Pancreas (tissue), 10 donors: ENCODE measurements around the gene ZNF23. TPM values are rescaled to one million over a fixed set of nuclear protein-coding genes. Genes with fewer than 3 reads are reported as not detected.

Experiments used
- ATAC-seq, 4 donors: fragments of 200-7000 bp; cut with Tn5 transposase; one replicate each; pipeline versions ENCODE4 v1.8.0 to v1.9.1; 2020; ENCODE audit warnings: mild to moderate bottlenecking in 4 of 4, moderate library complexity in 4 of 4
- DNase-seq, 6 donors: peaks; one replicate each; pipeline ENCODE4 v3.0.0-alpha.2; 2020
- FAIRE-seq: peaks from 2 replicates; lab custom pipeline; 2012; peaks lifted over from hg19 to GRCh38; lab: Jason Lieb, UNC
- H3K27ac ChIP-seq, 4 donors: fragments of 200-600 bp; sonication (generic); 1 replicate in 3 of 4; 2 replicates in 1 of 4; pipeline versions ENCODE4 v1.5.0 to v1.8.0; 2020
- H3K27me3 ChIP-seq, 4 donors: fragments of 200-600 bp; one replicate each; pipeline ENCODE4 v1.8.0; 2021
- H3K36me3 ChIP-seq, 3 donors: fragments of 200-600 bp; sonication (generic) in 1 of 3; one replicate each; pipeline versions ENCODE4 v1.5.0 to v1.8.0; 2020 to 2021
- H3K4me1 ChIP-seq, 3 donors: fragments of 200-600 bp; one replicate each; pipeline ENCODE4 v1.8.0; 2021
- H3K4me3 ChIP-seq, 4 donors: fragments of 200-600 bp; sonication (generic) in 2 of 4; one replicate each; pipeline versions ENCODE4 v1.5.0 to v1.8.0; 2020 to 2021
- H3K9me3 ChIP-seq, 4 donors: fragments of 200-600 bp; one replicate each; pipeline ENCODE4 v1.8.0; 2021
- CTCF ChIP-seq, 4 donors: fragments of 200-600 bp; sonication (generic) in 3 of 4; IDR thresholded peaks; one replicate each; pipeline versions ENCODE4 v1.5.0 to v1.8.0; 2021; ENCODE audit warnings: antibody characterized with exemption in 4 of 4
- WGBS, 2 donors: extraction: QIAGEN DNeasy Blood & Tissue Kit; methylation state at CpG; one replicate each; pipeline ENCODE4 v1.1.7; 2013; 5-methylcytosine and 5-hydroxymethylcytosine counted together
- intact Hi-C, 3 donors: fragments of 100-400 bp; cut with DNase I; formaldehyde crosslinking; loops; one replicate each; pipeline versions ENCODE4 v1.11.1 to v1.14.2; 2022
- polyA plus RNA-seq, 2 donors: library from polyadenylated mRNA; stranded (reverse); fragments of 200-250 nt; gene quantifications; one replicate each; pipeline ENCODE4 v1.2.3, GENCODE V29; 2013
- total RNA-seq, 6 donors: library from RNA; stranded (reverse); fragmentation: NEBNext Ultra II Directional in 4 of 6; extraction: Animal tissue kit (Norgen Biotek cat#: 25700) in 4 of 6; gene quantifications; one replicate each; pipeline versions ENCODE4 v1.2.1 to v1.2.4, GENCODE V29; 2021 to 2023
- donor health status: healthy with polysubstance abuse.
- donor health status: DM: no; HTN: no; CAD: no; lungs with moderate emphysema.
- donor health status: DM: no; HTN: no; CAD: no.
- donor health status: control.
- donor health status: control.
- donor health status: Bipolar disorder and iron deficiency.
- donor health status: DM: yes; HTN: yes; CAD: no.
- donor health status: DM: no; HTN: no; CAD: no.
- donor health status: DM: no; HTN: no; CAD: no.
- donor health status: DM: yes; HTN: yes; CAD: no.

Gene ZNF23
- total and polyA plus RNA-seq, 8 donors: 2.6 to 14.5 (median 4.2) TPM

- Histone ChIP-seq H3K4me3 (no peak overlapping the region), H3K27me3 (no peaks in the 10 kb centered on the region), H3K36me3 (peaks cover 0 to 16% (median 8%) of the 10 kb centered on the region in 3 donors), H3K27ac (no peak overlapping the region), H3K4me1 (no peaks in the 10 kb centered on the region), H3K9me3 (no peaks in the 10 kb centered on the region)
- no peak for DNase-seq
- no peak for FAIRE-seq
- intact Hi-C loops: no loop called here
- TF ChIP-seq CTCF (IDR thresholded peaks at IDR 0.05): no peak
- WGBS, 2 donors: 91 to 95% methylated on average over 5 of the region's 5 CpGs
- ATAC-seq: no peak
Observed at GRCh38 chr16:71473891-71474290, 11.8 kb upstream of the ZNF23 start.

GRCh38 chr16:71472931-71473330 lies 10.9 kb upstream of the ZNF23 start:
- DNase-seq (no peak), FAIRE-seq (no peak), ATAC-seq (no peak)
- WGBS, 2 donors: 91 to 94% methylated on average over 2 of the region's 2 CpGs
- H3K4me1 ChIP-seq: no peaks in the 10 kb centered on the region
- H3K27me3 ChIP-seq: no peaks in the 10 kb centered on the region
- H3K36me3 ChIP-seq: peaks cover 0 to 10% (median 8%) of the 10 kb centered on the region in 3 donors
- H3K4me3 ChIP-seq: no peak overlapping the region
- no peak for TF ChIP-seq CTCF (IDR thresholded peaks at IDR 0.05)
- no peak overlapping the region for H3K27ac ChIP-seq
- no peaks in the 10 kb centered on the region for H3K9me3 ChIP-seq
- intact Hi-C loops: no loop called here

- ATAC-seq: no peak
- Histone ChIP-seq H3K27ac (no peak overlapping the region), H3K36me3 (peaks cover 0 to 7% (median 6%) of the 10 kb centered on the region in 3 donors), H3K4me3 (no peak overlapping the region), H3K9me3 (no peaks in the 10 kb centered on the region), H3K27me3 (no peaks in the 10 kb centered on the region), H3K4me1 (no peaks in the 10 kb centered on the region)
- no peak for DNase-seq
- intact Hi-C loops: no loop called here
- TF ChIP-seq CTCF (IDR thresholded peaks at IDR 0.05): no peak
- WGBS, 2 donors: 64 to 72% methylated on average over 2 of the region's 2 CpGs
- no peak for FAIRE-seq
Observed at GRCh38 chr16:71472051-71472450, 10.0 kb upstream of the ZNF23 start.

DNA sequence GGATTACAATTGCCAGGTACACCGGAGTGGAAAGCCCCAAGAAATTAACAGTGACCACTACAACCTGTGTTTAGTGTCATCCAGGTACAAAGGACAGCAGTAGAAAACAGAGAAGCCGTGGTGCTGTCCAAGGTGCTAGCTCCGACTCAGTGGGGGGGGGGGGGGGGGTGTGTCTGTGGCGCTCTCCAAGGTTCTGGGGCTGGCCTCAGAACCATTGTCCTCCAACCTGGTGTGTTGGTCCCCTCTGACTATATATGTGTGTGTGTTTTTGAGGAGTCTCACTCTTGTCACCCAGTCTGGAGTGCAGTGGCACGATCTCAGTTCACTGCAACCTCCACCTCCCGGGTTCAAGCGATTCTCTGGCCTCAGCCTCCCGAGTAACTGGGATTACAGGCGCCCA lies 5.8 kb upstream of the ZNF23 start:
- Histone ChIP-seq H3K36me3 (no peaks in the 10 kb centered on the region), H3K27ac (no peak overlapping the region), H3K4me1 (peaks cover 0 to 1% (median 0%) of the 10 kb centered on the region in 3 donors), H3K9me3 (no peaks in the 10 kb centered on the region), H3K4me3 (no peak overlapping the region), H3K27me3 (no peaks in the 10 kb centered on the region)
- FAIRE-seq (no peak), ATAC-seq (peak in 3 of 4 donors; percentile 40 to 85 (median 67)), DNase-seq (peak in 1 of 6 donors; percentile 9)
- 31 to 40% methylated on average over 9 of the region's 9 CpGs for WGBS, 2 donors
- intact Hi-C loops: no loop called here
- TF ChIP-seq CTCF (IDR thresholded peaks at IDR 0.05): no peak

DNA sequence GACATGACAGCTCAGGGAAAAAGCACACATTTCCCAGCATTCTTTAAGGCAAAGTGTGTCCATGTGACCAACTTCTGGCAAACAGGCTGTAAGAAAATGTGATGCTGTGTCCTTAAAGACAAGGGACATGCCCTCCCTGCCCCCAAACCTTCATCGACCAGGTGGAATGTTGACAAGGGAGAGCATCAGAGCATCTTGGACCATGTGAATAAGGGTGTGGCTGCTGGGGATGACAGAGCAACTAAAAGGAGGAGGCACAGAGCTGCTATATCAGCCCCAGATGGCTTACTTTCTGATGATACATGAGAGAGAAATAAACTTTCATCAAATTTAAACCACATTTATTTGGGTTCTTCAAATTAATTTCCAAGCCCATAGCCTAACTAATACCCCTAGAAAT lies 2.2 kb upstream of the ZNF23 start:
- H3K4me3 ChIP-seq: no peak overlapping the region
- WGBS, 2 donors: 44 to 48% methylated on average over 1 of the region's 1 CpG

More for the DNA sequence above, 2.2 kb upstream of the ZNF23 start:
- H3K27me3 ChIP-seq: no peaks in the 10 kb centered on the region
- ATAC-seq (no peak), DNase-seq (no peak), FAIRE-seq (no peak)
- no peaks in the 10 kb centered on the region for H3K9me3 ChIP-seq
- intact Hi-C loops: no loop called here
- H3K4me1 ChIP-seq: peaks cover 0 to 11% (median 8%) of the 10 kb centered on the region in 3 donors
- TF ChIP-seq CTCF (IDR thresholded peaks at IDR 0.05): no peak
- H3K27ac ChIP-seq: no peak overlapping the region
- H3K36me3 ChIP-seq: no peaks in the 10 kb centered on the region
